Colonic mucosa (tissue), 4 donors: ENCODE data around the gene PDE1C. TPM values are rescaled to one million over a fixed set of nuclear protein-coding genes. Genes with fewer than 3 reads are reported as not detected.
"Not testable (repeated sequence)": the region's sequence is repeated elsewhere in the genome, so short reads cannot be mapped to it uniquely, and the experiment has no call there.

Experiments used
- DNase-seq: peaks from one replicate; pipeline ENCODE4 v3.0.0-alpha.2; 2020
- H3K27ac ChIP-seq: fragments of 200-600 bp; one replicate; pipeline ENCODE4 v1.8.0; 2021
- H3K27me3 ChIP-seq: fragments of 200-600 bp; one replicate; pipeline ENCODE4 v1.8.0; 2021
- H3K36me3 ChIP-seq: fragments of 200-600 bp; one replicate; pipeline ENCODE4 v1.8.0; 2021
- H3K4me1 ChIP-seq: fragments of 200-600 bp; one replicate; pipeline ENCODE4 v1.8.0; 2021; ENCODE audit warnings: mild to moderate bottlenecking
- H3K4me3 ChIP-seq: fragments of 200-600 bp; one replicate; pipeline ENCODE4 v1.8.0; 2021
- H3K9ac ChIP-seq, 2 donors: one replicate each; pipeline ENCODE4 v1.7.0; 2013; ENCODE audit warnings: control low read depth in 2 of 2, low read depth in 2 of 2, low read length in 2 of 2
- H3K9me3 ChIP-seq: fragments of 200-600 bp; one replicate; pipeline ENCODE4 v1.8.0; 2021
- intact Hi-C: fragments of 100-400 bp; cut with DNase I; formaldehyde crosslinking; loops from one replicate; pipeline ENCODE4 v1.14.1; 2022
- total RNA-seq, 2 donors: library from RNA; stranded (reverse); fragmentation: NEBNext Ultra II Directional in 1 of 2; extraction: Animal tissue kit (Norgen Biotek cat#: 25700) in 1 of 2; gene quantifications; one replicate each; pipeline ENCODE4 v1.2.1, GENCODE V29; 2021
- TF ChIP-seq, protein P1 (sequence below): fragments of 200-600 bp; IDR thresholded peaks from one replicate; pipeline ENCODE4 v1.8.0; 2022; ENCODE audit warnings: antibody characterized with exemption, mild to moderate bottlenecking
- donor health status: healthy.
- donor health status: DM: no; HTN: no; CAD: no.
- donor health status: DM: no; HTN: no; CAD: no.

The PDE1C gene
- total RNA-seq, 2 donors from 2014 or later = 1.2 to 2.7 TPM

DNA sequence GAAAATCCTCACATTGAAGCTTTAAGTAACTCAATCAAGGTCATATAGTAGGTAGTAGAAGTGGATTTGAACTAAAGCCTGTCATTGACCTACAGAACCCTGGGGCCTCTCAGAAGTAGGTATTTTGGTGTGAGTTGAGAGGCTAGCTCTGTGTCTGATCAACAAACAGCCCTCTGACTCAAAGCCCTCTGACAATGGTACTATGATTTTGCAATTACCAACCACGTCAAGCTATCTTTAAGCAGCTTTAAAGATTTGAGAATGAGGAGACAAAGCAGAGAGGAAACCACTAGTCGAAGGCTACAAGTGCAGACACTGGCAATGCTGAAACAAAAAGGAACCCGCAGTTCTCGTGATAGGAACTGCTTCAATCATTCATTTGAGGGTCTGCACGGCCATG, 19.0 kb upstream of the PDE1C start:
- TF ChIP-seq, protein P1, sequence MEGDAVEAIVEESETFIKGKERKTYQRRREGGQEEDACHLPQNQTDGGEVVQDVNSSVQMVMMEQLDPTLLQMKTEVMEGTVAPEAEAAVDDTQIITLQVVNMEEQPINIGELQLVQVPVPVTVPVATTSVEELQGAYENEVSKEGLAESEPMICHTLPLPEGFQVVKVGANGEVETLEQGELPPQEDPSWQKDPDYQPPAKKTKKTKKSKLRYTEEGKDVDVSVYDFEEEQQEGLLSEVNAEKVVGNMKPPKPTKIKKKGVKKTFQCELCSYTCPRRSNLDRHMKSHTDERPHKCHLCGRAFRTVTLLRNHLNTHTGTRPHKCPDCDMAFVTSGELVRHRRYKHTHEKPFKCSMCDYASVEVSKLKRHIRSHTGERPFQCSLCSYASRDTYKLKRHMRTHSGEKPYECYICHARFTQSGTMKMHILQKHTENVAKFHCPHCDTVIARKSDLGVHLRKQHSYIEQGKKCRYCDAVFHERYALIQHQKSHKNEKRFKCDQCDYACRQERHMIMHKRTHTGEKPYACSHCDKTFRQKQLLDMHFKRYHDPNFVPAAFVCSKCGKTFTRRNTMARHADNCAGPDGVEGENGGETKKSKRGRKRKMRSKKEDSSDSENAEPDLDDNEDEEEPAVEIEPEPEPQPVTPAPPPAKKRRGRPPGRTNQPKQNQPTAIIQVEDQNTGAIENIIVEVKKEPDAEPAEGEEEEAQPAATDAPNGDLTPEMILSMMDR = no peak
- Histone ChIP-seq H3K27me3 (no peaks in the 10 kb centered on the region), H3K4me1 (no peaks in the 10 kb centered on the region), H3K4me3 (no peak overlapping the region), H3K36me3 (no peaks in the 10 kb centered on the region), H3K27ac (no peak overlapping the region), H3K9ac (no peak overlapping the region), H3K9me3 (no peaks in the 10 kb centered on the region)
- no peak for DNase-seq
- intact Hi-C loops = no loop called here

DNA sequence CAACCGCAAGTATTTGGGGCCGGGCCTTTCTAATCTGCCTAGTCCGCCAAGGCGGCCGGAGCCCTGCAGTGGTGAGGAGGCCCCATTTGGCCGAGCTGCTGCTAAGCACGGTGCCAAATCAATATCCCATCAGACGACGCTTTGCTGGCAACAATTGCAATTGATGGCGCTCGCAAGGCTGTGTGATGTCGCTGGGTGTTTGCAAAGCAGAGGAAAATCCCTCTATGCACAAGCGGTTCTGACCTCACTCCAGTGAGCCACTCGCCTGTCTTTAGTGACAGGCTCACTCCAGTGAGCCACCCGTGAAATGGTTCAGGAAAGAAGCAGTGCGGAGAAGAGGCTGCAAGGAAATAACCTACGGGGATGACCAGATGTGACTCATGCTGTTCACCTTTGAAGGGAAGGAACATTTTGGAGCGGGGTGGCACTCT, 18.3 kb upstream of the PDE1C start:
- intact Hi-C loops = no loop called here

DNA sequence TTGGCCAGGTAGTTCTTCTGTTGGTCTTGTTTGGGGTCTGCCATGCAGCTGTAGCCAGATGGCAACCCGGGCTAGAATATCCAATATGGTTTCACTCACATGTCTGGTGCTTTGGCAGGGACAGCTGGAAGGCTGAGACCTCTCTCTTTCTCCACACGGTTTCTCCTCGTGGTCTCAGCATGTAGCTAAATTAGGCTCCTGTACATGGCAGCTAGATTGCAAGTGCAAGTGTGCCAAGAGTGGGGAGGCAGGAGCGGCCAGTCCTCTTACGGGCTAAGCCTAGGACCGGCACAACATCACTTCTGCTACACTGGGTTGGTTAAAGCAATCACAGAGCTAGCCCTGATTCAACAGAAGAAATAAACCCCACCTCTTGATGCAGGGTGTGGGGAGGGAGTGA, 9.3 kb upstream of the PDE1C start:
- Histone ChIP-seq H3K36me3 (no peaks in the 10 kb centered on the region), H3K27me3 (no peaks in the 10 kb centered on the region), H3K9me3 (no peaks in the 10 kb centered on the region), H3K27ac (no peak overlapping the region), H3K4me3 (no peak overlapping the region), H3K4me1 (no peaks in the 10 kb centered on the region), H3K9ac (no peak overlapping the region)
- intact Hi-C loops = no loop called here
- DNase-seq = no peak
- TF ChIP-seq, protein P1 = no peak

More for the DNA sequence above, 18.3 kb upstream of the PDE1C start:
- no peak overlapping the region for H3K27ac ChIP-seq
- no peak for DNase-seq
- no peak overlapping the region for H3K4me3 ChIP-seq
- H3K4me1 ChIP-seq = no peaks in the 10 kb centered on the region
- TF ChIP-seq, protein P1 = no peak
- H3K36me3 ChIP-seq = no peaks in the 10 kb centered on the region
- H3K9ac ChIP-seq = no peak overlapping the region
- H3K27me3 ChIP-seq = no peaks in the 10 kb centered on the region
- H3K9me3 ChIP-seq = no peaks in the 10 kb centered on the region

DNA sequence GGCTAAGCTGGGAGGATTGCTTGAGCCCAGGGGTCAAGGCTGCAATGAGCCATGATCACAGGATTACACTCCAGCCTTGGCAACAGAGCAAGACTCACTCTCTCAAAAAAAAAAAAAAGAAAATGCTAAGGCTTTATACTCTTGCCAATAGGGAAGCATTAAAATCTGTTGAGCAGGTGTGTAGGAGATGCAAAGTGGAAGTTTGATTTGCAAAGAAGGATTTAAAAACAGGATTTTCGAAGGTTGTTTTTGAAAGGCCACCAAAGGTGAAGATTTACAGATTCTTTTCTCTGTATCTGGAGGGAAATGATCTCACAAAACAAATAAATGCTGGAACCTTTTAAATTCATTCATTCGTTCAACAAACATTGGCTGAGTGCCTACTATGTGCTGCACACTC, 8.6 kb upstream of the PDE1C start:
- Histone ChIP-seq H3K27me3 (no peaks in the 10 kb centered on the region), H3K4me1 (no peaks in the 10 kb centered on the region), H3K27ac (no peak overlapping the region), H3K4me3 (no peak overlapping the region), H3K9ac (no peak overlapping the region), H3K9me3 (no peaks in the 10 kb centered on the region), H3K36me3 (no peaks in the 10 kb centered on the region)
- TF ChIP-seq, protein P1 = no peak
- intact Hi-C loops = no loop called here
- no peak for DNase-seq

DNA sequence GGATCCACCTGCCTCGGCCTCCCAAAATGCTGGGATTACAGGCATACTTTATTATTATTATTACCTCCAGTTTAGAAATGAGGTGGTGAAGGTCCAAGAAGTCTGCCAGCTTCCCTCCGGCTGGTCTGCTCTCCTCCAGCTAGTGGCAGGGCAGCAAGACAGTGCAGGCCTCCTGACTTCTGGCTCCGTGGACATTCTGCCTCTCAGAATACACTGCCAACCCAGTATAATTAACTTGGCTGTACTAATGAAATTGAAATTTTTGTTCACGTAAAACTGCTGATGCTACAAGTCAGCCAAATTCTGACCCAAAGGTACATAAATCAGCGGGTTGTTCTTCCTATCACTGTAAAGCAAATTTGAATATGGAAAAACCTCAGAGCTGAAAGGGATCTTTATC, 7.6 kb upstream of the PDE1C start:
- H3K27ac ChIP-seq = no peak overlapping the region

DNA sequence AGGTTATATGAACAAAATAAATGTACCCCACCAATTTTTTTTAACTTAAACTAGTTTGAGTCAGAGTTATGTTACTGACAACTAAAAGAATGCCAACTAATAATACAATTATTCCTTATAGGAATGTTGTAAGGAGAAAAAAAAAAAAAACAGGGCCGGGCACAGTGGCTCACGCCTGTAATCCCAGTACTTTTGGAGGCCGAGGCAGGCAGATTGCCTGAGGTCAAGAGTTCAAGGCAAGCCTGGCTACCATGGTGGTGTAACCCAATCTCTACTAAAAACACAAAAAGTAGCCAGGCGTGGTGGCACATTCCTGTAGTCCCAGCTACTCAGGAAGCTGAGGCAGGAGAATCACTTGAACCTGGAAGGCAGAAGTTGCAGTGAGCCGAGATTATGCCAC, 6.6 kb upstream of the PDE1C start:
- DNase-seq, H3K4me1 ChIP-seq, H3K9ac ChIP-seq, H3K36me3 ChIP-seq, H3K27me3 ChIP-seq, H3K27ac ChIP-seq, H3K9me3 ChIP-seq, intact Hi-C loops, H3K4me3 ChIP-seq: not testable (repeated sequence)

More for the DNA sequence above, 7.6 kb upstream of the PDE1C start:
- H3K27me3 ChIP-seq = no peaks in the 10 kb centered on the region
- H3K9me3 ChIP-seq = no peaks in the 10 kb centered on the region
- H3K4me1 ChIP-seq = no peaks in the 10 kb centered on the region
- no peak overlapping the region for H3K9ac ChIP-seq
- TF ChIP-seq, protein P1 = no peak
- H3K36me3 ChIP-seq = no peaks in the 10 kb centered on the region
- no peak overlapping the region for H3K4me3 ChIP-seq
- DNase-seq = no peak
- intact Hi-C loops = no loop called here
